ENCODE results near the gene TBC1D22A.

The TBC1D22A gene

DNA sequence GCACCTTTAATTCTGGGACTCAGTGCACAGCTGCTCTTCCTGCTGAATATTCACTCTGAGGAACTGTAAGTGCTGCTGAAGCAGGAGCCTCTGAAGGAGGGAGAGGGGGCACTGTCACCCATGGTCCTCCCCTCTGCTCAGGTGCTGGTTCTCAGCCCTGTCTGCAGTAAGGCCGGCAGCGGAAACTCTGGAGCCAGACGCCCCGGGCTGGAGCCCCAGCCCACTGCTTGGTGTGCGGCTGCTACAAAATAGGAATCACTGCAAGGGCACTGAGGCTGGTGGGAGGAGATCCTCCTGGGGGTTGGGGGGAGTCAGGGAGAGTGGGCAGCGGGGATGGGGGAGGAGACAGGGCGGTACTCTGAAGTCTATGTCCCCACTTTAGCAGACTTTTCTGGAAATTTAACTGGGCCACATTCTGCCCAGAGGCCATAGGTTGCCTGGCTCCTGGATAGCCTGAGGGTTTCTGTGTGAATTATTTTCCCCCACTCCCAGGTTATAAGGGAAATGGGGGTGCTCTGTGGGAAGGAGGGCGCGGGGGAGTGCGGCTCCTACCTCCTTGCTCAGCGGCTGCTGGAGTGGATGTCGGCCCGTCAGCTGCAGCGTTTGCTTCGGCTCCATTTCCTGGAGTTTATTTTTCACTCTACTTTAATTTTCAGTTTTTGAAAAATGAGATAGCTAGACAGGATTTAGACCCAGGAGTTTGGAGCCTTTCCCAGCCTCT is 33.6 kb downstream of the TBC1D22A start:
- DNase-seq: no peak

- no peak for DNase-seq
Observed at GRCh38 chr22:46796566-46797195, 34.2 kb downstream of the TBC1D22A start.

DNA sequence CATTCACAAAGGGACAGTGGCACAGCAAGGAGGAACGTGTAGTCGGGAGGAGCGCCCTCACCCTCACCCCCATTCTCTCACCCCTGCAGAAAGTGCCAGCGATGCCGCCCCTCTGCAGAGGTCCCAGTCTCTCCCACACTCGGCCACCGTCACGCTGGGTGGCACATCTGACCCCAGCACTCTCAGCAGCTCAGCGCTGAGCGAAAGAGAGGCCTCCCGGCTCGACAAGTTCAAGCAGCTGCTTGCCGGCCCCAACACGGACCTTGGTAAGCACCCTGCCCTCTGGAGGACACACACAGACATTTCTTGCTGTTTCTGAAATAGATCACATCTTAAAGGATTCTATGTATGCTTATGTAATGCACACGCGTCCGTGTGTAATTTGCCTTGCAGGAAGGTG is 34.9 kb downstream of the TBC1D22A start:
- peak; percentile 28 to 35 (median 33) for DNase-seq

GRCh38 chr22:46798041-46798365 is 35.6 kb downstream of the TBC1D22A start:
- DNase-seq: no peak

DNA sequence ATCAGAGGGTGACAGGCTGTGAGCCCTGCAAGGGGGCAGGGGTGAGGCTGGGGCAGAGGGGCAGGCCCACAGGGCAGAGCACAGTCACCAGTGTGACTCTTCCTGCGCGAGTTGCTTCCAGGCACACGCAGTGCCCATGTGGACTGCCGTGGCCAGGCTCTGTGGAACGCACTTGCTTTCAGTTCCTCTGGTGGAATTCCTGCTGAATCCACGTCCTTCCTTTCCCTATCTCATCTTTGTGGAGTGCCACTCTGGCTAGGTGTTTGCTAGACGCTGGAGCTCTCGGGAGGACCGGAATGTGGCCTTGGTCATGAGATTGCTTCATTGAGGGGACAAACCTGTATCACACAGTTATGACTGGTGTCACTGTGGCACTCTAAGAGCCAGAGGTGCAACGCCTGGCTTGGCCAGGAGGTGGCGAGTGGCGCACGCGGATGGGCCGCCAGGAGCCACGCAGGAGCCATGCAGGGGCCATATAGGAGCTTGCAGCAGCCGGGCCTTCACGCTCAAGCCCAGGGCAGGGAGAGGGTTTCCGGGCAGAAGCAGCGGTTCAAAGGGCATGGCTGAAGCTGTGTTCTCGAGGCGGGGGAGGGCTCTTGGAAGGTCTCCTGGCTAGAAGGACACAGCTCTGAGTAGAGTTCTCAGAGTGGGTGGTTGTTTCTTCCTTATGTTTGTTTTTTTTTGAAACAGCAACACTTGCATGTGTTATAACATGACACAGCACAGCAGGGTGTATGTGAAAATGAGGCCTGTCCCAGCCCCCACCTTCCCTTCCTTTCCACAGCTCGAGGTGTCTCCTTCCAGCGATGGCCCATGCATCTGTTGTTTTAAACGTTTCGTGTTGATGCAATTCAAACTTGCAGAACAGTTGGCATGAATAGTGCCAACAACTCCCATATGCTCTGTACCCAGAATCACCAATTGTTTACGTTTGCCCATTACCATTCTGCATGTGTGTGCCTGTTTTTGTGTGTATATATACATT is 36.2 kb downstream of the TBC1D22A start:
- DNase-seq: peak; percentile 73 to 84 (median 76)

GRCh38 chr22:46799626-46800025 is 37.2 kb downstream of the TBC1D22A start:
- no peak for DNase-seq

- no peak for DNase-seq
Observed at GRCh38 chr22:46800102-46800857, 37.8 kb downstream of the TBC1D22A start.

GRCh38 chr22:46801331-46801811 is 38.9 kb downstream of the TBC1D22A start:
- no peak for DNase-seq

DNA sequence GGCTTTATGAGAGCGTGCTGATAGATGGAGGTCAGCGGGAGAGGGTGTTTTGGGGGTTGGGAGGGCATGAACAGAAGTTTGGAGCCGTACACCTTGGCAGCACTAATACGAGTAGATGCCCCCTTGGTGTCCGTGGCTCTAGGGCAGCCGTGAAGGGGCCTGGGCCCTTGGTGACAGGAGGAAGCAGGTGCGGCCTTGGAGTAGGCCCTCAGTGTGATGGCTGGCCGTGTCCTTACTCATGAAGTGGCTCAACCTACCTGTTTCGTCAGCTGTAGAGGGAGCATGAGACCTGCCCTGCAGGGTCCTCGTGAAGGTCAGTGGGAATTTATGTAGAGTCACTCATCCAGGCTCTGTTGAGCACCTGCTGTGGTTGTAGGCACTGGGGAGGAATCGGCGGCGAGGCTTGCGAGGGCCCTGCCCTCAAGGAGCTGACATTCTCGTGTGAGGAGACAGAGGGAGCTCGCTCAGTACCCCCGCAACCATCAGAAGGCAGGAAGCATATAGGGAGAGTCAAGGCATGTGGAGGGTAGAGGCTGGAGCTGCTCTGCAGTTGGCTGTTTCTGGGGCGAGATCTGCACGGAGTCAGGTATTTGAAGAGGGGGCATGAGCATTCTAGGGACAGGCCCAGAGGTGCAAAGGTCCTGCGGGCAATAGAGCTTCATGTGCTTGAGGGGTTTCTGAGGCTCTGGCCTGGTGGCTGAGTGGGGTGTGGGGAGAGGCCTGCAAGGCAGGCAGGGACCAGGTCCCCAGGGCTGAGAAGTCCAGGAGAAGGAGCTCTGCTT is 39.6 kb downstream of the TBC1D22A start:
- DNase-seq: no peak

GRCh38 chr22:46802608-46803027 is 40.2 kb downstream of the TBC1D22A start:
- DNase-seq: no peak

- peak; percentile 50 to 60 (median 59) for DNase-seq
Observed at GRCh38 chr22:46803031-46803880, 40.8 kb downstream of the TBC1D22A start.

- no peak for DNase-seq
Observed at GRCh38 chr22:46803936-46804335, 41.5 kb downstream of the TBC1D22A start.

DNA sequence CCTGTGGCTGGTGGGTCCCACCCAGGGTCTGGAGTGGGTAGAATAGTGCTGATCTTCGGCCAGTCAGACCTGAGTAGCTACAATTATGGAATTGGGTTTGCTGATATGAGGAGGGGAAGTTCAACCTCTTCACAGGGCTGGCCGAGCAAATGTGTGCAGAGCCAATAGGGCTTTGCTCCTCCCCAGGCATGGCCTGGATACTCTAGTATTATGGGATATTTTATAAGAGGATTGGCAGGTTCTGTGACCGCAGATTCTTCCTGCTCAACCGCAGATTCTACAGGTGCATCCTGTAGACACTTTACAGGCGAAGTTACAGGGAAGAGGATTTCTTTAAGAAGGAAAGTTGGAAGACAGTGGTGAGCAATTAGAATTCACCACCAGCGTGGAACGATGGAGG is 44.3 kb downstream of the TBC1D22A start:
- no peak for DNase-seq

DNA sequence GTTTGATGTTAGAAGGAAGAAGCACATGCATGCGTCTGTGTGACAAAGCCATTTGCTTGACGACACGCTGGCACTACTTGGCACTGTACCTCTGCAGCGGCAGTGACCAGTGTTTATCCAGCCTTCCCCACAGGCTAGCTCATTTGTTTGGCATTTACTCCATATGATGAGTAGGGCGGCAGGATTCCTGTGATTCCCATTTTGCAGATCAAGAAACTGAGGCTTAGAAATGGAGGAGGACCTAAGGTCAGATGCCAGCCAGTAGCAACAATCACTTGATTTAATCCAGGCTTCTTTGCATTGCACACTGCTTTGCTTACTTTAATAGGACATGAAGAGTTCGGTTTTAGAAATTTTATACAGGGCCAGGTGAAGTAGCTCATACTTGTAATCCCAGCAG is 45.0 kb downstream of the TBC1D22A start:
- no peak for DNase-seq

- DNase-seq: no peak
Observed at GRCh38 chr22:46809153-46809885, 46.9 kb downstream of the TBC1D22A start.

DNA sequence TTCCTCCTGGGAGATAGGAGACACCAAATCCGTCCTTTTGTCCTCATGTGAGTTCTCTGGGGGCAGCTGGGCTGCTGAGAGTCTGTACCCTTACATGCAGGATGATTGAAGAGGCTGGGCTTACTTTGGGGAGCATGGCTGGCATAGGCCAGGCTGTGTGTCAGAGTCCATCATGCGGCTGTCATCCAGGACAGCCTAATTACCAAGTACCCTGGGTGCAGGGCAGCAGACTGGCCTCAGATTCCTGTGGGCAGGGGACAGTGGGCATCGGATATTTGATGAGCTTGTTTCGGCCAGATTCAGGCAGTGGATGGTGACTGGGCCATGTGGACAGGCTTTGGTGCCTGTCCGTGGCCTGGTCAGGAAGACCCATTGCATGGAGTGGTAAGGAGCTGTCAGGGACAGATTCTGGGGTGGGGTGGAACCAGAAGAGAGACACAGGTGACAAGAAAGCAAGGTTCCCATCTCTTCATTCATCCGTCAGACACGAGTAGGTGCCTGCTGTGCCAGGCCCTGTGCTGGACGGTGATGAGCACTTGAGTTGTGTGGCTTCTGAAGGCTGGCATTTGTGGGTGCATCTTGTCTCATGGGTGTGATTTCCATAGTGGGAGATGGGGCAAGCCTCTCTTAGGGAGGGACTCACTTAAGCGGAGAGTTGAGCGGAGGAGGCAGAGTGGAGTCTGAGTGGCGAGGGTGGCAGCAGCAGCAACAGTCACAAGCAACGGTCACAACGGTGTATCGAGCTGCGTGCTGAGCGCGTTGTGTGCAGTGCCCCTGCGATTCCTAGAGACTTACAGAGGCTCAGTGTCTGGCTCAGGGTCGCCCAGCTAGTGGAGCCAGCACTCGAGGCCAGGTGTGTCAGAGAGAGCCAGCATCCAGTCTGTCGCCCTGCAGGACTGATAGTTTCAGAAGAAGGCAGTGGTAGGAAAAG is 48.7 kb downstream of the TBC1D22A start:
- no peak for DNase-seq

DNA sequence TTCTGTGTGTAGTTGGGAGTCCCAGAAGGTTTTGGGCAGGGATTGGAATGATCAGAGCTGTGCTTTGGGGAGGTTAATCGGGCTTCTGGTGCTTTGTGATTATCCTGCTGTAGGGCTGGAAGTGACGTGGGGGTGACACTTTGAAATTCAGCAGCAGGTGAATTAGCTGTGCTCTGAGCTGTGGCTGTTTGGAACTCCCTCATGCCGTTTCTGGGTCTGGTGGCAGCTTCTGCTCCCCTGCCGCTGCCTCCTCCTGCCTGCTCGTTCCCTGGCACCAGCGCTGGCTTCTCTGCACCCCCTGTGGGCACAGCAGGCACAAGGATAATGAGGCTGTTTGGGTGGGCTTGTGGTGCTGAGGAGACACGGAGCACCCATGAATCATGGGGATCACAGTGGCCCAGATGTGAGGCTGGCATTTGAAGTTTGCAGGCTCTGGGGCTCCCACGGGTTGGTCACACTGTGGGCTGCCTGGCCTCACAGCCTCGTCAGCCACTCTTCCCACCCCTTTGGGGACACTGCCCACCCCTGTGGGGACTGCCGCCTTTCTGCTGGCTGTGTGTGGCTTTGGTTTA is 49.7 kb downstream of the TBC1D22A start:
- no peak for DNase-seq

DNA sequence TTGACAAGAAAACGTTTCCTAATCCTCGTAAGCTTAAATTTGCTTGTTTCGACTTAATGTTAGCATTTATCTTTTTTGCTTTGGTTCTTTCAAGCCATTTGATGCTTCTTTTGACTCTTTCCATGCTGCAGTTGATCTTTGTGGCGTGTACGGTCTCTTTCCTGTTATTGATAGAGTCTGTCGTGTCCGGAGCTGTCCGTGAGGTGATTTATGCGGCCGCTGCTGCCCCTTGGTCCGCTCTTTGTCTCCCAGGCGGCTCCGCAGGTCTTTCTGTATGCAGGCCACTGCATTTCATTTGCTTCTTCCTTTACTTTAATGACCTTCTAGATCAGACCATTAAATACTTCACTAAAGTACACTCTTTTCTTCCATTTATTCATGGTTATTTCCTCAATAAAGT is 50.3 kb downstream of the TBC1D22A start:
- no peak for DNase-seq
